ENCODE results near the gene MS4A12.
"Not testable (repeated sequence)": the region's sequence is repeated elsewhere in the genome, so short reads cannot be mapped to it uniquely, and the experiment has no call there.

Gene MS4A12

GRCh38 chr11:60512651-60513225 is 20.2 kb downstream of the MS4A12 start:
- no peak for DNase-seq (ENCODE audit: low read depth)
- H3K4me3 ChIP-seq (replicated peaks; ENCODE audit: low read depth, low read length): no peak overlapping the region
- TF ChIP-seq CTCF (IDR thresholded peaks at IDR 0.05; ENCODE audit: low read length, missing control alignments): no peak

- TF ChIP-seq CTCF (IDR thresholded peaks at IDR 0.05; ENCODE audit: low read length, missing control alignments): no peak
Measured at GRCh38 chr11:60513496-60514460, 21.2 kb downstream of the MS4A12 start.

GRCh38 chr11:60515144-60515855 is 22.7 kb downstream of the MS4A12 start, which contains the start of gene MS4A13:
Gene MS4A13 (plus strand): TSS chr11:60515392. CDS start chr11:60518084, 2,692 bp downstream.
- no peak for TF ChIP-seq CTCF (IDR thresholded peaks at IDR 0.05; ENCODE audit: low read length, missing control alignments)
- DNase-seq (ENCODE audit: low read depth): no peak
- no peak within 1 kb of the TSS for H3K4me3 ChIP-seq (replicated peaks; ENCODE audit: low read depth, low read length)

More at GRCh38 chr11:60513496-60514460, 21.2 kb downstream of the MS4A12 start:
- no peak for DNase-seq (ENCODE audit: low read depth)
- no peak overlapping the region for H3K4me3 ChIP-seq (replicated peaks; ENCODE audit: low read depth, low read length)

GRCh38 chr11:60528465-60528864 is 35.9 kb downstream of the MS4A12 start:
- no peak for TF ChIP-seq CTCF (IDR thresholded peaks at IDR 0.05; ENCODE audit: low read length, missing control alignments)
- no peak for DNase-seq (ENCODE audit: low read depth)
- no peak overlapping the region for H3K4me3 ChIP-seq (replicated peaks; ENCODE audit: low read depth, low read length)

- TF ChIP-seq CTCF (IDR thresholded peaks at IDR 0.05; ENCODE audit: low read length, missing control alignments): no peak
- no peak for DNase-seq (ENCODE audit: low read depth)
- no peak overlapping the region for H3K4me3 ChIP-seq (replicated peaks; ENCODE audit: low read depth, low read length)
Measured at GRCh38 chr11:60528934-60529333, 36.4 kb downstream of the MS4A12 start.

GRCh38 chr11:60530454-60531100 is 38.0 kb downstream of the MS4A12 start:
- H3K4me3 ChIP-seq (replicated peaks; ENCODE audit: low read depth, low read length): no peak overlapping the region
- no peak for DNase-seq (ENCODE audit: low read depth)
- TF ChIP-seq CTCF (IDR thresholded peaks at IDR 0.05; ENCODE audit: low read length, missing control alignments): no peak

- H3K4me3 ChIP-seq (replicated peaks; ENCODE audit: low read depth, low read length); DNase-seq (ENCODE audit: low read depth): not testable (repeated sequence)
Measured at GRCh38 chr11:60532383-60532782, 39.8 kb downstream of the MS4A12 start.

- not testable (repeated sequence) for H3K4me3 ChIP-seq (replicated peaks; ENCODE audit: low read depth, low read length); DNase-seq (ENCODE audit: low read depth)
Measured at GRCh38 chr11:60538627-60539026, 46.0 kb downstream of the MS4A12 start.
